Measurements from ENCODE around the gene FOXN4.

- TF ChIP-seq, protein P1, sequence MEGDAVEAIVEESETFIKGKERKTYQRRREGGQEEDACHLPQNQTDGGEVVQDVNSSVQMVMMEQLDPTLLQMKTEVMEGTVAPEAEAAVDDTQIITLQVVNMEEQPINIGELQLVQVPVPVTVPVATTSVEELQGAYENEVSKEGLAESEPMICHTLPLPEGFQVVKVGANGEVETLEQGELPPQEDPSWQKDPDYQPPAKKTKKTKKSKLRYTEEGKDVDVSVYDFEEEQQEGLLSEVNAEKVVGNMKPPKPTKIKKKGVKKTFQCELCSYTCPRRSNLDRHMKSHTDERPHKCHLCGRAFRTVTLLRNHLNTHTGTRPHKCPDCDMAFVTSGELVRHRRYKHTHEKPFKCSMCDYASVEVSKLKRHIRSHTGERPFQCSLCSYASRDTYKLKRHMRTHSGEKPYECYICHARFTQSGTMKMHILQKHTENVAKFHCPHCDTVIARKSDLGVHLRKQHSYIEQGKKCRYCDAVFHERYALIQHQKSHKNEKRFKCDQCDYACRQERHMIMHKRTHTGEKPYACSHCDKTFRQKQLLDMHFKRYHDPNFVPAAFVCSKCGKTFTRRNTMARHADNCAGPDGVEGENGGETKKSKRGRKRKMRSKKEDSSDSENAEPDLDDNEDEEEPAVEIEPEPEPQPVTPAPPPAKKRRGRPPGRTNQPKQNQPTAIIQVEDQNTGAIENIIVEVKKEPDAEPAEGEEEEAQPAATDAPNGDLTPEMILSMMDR (conservative IDR thresholded peaks at IDR 0.05 in 1 of 2, IDR thresholded peaks at IDR 0.05 in 1 of 2; ENCODE audit: low read depth in 1 of 2, low read length in 2 of 2) = no peak
- no peak for TF ChIP-seq EZH2 (IDR thresholded peaks at IDR 0.05; ENCODE audit: low read length, missing control alignments)
Measured at GRCh38 chr12:109346920-109347319, 37.8 kb upstream of the FOXN4 start.

Measured in fibroblast of lung (primary cell).